Measurements from ENCODE around the gene CORO7.

- TF ChIP-seq CTCF (IDR thresholded peaks at IDR 0.05): no peak
- no peak for TF ChIP-seq POLR2A (IDR thresholded peaks at IDR 0.05)
- TF ChIP-seq POLR2AphosphoS5 (IDR thresholded peaks at IDR 0.05; ENCODE audit: insufficient read depth in 1 of 2, low read depth in 1 of 2): no peak
Observed at GRCh38 chr16:4391631-4392381, 24.6 kb downstream of the CORO7 start.

Measured in vagina (tissue), 2 donors.